BLaER1 (cell line): ENCODE data around the gene REC114.
"Not testable (repeated sequence)": the region's sequence is repeated elsewhere in the genome, so short reads cannot be mapped to it uniquely, and the experiment has no call there.

Experiments
- H3K27ac ChIP-seq: shearing (Covaris generic); formaldehyde crosslinking; 2 replicates; pipeline ENCODE4 v1.8.1; 2022
- H3K27me3 ChIP-seq: shearing (Covaris generic); formaldehyde crosslinking; 2 replicates; pipeline ENCODE4 v1.8.1; 2022
- H3K36me3 ChIP-seq: shearing (Covaris generic); formaldehyde crosslinking; 2 replicates; pipeline ENCODE4 v1.8.1; 2022
- H3K4me1 ChIP-seq: shearing (Covaris generic); formaldehyde crosslinking; 2 replicates; pipeline ENCODE4 v1.8.1; 2022
- H3K4me2 ChIP-seq: shearing (Covaris generic); formaldehyde crosslinking; 2 replicates; pipeline ENCODE4 v1.8.1; 2022
- H3K4me3 ChIP-seq: shearing (Covaris generic); formaldehyde crosslinking; 2 replicates; pipeline ENCODE4 v1.8.1; 2022
- H3K9ac ChIP-seq: shearing (Covaris generic); formaldehyde crosslinking; 2 replicates; pipeline ENCODE4 v1.8.1; 2022
- H3K9me3 ChIP-seq: shearing (Covaris generic); formaldehyde crosslinking; 2 replicates; pipeline ENCODE4 v1.8.1; 2022
- H4K20me1 ChIP-seq: shearing (Covaris generic); formaldehyde crosslinking; 2 replicates; pipeline ENCODE4 v1.8.1; 2022
- Cebpa-rat ChIP-seq: shearing (Covaris generic); IDR thresholded peaks from 2 replicates; pipeline ENCODE4 v1.8.1; 2022

The REC114 gene

DNA sequence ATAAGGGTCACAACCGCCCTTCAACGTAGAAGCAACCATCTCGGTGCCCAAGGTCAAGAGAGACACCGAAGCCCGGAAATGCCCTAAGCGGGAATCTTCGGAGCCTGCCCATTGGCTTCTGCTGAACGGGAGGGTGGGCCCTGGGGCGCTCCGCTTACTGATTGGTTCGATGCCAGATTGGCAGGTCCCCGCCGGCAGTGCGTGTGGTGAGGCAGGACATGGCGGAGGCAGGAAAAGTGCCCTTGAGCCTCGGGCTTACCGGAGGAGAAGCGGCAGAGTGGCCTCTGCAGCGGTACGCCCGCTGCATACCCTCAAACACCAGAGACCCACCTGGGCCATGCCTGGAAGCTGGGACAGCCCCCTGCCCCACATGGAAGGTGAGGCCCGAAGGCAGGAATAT lies at the start of gene REC114:
Gene REC114 (plus strand): TSS at position 197 of the 400 bp plus-strand sequence. CDS start 22 bp downstream, at position 219.
- Histone ChIP-seq H3K4me2 (no peak within 1 kb of the TSS), H3K27me3 (no peaks in the 10 kb centered on the region), H3K9ac (no peak within 1 kb of the TSS), H3K4me3 (no peak within 1 kb of the TSS), H3K27ac (no peak within 1 kb of the TSS), H3K9me3 (peaks cover 8% of the 10 kb centered on the region; the same call in 1 of the 2 replicates), H3K36me3 (no peaks in the 10 kb centered on the region), H4K20me1 (no peaks in the 10 kb centered on the region), H3K4me1 (no peaks in the 10 kb centered on the region)
- TF ChIP-seq Cebpa-rat, result no peak

- Histone ChIP-seq H3K4me1 (peaks cover 8% of the 10 kb centered on the region; the same call in 1 of the 2 replicates), H3K27me3 (0 out of 2 replicates have a peak, but pooled peaks cover 4% of the 10 kb centered on the region), H3K36me3 (no peaks in the 10 kb centered on the region), H3K9ac (no peak overlapping the region), H3K4me2 (no peak overlapping the region), H4K20me1 (no peaks in the 10 kb centered on the region), H3K9me3 (no peaks in the 10 kb centered on the region), H3K4me3 (no peak overlapping the region), H3K27ac (no peak overlapping the region)
- TF ChIP-seq Cebpa-rat, result no peak
These were observed 49.6 kb upstream of the REC114 start for GRCh38 chr15:73393336-73393735.

DNA sequence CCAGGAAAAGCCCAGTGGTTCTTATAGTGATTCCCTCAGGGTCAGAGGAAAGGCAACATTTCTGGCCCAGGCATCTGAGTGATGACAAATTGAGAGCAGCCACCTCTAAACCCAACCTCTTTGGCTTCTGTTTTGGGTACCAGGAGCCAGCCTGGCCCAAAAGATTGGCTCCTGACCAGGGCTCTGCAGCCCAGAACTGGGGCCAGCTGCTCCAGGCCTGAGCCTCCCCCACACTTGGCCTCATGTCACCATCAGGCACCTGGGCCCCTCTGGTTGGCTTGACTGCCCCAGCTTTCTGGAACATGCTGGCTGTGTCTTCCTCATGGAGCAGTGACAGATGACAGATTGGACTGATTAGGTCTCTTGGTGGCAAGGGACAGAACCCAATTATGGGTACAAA lies 48.2 kb upstream of the REC114 start:
- H3K4me1 ChIP-seq, result peaks cover 8% of the 10 kb centered on the region; the same call in 1 of the 2 replicates
- 0 out of 2 replicates have a peak, but pooled peaks cover 4% of the 10 kb centered on the region for H3K27me3 ChIP-seq
- no peaks in the 10 kb centered on the region for H3K36me3 ChIP-seq
- H3K4me3 ChIP-seq, result no peak overlapping the region
- no peak overlapping the region for H3K4me2 ChIP-seq
- H3K9ac ChIP-seq, result no peak overlapping the region
- TF ChIP-seq Cebpa-rat, result no peak
- H3K27ac ChIP-seq, result no peak overlapping the region
- no peaks in the 10 kb centered on the region for H4K20me1 ChIP-seq
- no peaks in the 10 kb centered on the region for H3K9me3 ChIP-seq

DNA sequence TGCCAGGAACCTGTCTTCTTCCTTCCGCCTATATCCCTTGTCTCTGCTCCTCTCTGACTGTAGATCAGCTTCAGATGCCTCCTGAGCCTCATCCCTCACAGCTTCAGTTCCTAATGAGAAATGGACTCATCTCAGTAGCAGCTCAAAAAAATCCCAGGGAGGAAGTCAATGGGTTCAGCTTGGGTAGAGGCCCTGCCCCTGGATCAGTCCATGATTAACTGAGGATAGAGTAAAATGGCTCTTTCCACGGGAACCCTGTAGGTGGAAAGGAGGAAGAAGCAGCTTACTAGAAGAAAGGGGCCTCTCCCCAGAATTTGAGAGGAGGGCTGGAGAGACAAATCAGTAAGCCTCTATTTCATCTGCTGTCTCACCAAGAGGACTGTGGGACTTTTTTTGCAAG lies 47.3 kb upstream of the REC114 start:
- TF ChIP-seq Cebpa-rat, result no peak
- H3K36me3 ChIP-seq, result no peaks in the 10 kb centered on the region
- no peaks in the 10 kb centered on the region for H3K9me3 ChIP-seq
- H3K9ac ChIP-seq, result no peak overlapping the region
- no peak overlapping the region for H3K4me2 ChIP-seq
- no peak overlapping the region for H3K4me3 ChIP-seq
- 0 out of 2 replicates have a peak, but pooled peaks cover 4% of the 10 kb centered on the region for H3K27me3 ChIP-seq
- H3K27ac ChIP-seq, result no peak overlapping the region
- peaks cover 8% of the 10 kb centered on the region; the same call in 1 of the 2 replicates for H3K4me1 ChIP-seq
- H4K20me1 ChIP-seq, result no peaks in the 10 kb centered on the region

DNA sequence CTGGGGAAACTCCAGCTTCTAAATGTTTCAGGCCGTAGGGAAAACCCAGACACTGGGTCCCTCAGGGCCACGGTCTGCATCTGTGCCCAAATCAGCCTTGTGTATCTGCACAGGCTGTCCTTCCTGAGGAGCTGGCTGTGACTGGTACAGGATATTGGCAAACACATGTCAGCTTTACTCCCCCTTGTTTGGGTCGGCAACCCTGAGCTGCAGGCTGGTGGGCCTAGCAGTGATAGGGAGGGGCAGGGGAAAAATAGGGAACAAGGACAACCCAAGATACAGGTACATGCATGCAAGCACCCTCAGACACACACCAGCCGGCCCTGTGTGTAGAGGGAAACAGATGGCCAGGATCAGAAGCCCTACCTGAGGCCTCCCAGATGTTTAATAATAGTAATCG lies 45.5 kb upstream of the REC114 start:
- no peak overlapping the region for H3K4me2 ChIP-seq

DNA sequence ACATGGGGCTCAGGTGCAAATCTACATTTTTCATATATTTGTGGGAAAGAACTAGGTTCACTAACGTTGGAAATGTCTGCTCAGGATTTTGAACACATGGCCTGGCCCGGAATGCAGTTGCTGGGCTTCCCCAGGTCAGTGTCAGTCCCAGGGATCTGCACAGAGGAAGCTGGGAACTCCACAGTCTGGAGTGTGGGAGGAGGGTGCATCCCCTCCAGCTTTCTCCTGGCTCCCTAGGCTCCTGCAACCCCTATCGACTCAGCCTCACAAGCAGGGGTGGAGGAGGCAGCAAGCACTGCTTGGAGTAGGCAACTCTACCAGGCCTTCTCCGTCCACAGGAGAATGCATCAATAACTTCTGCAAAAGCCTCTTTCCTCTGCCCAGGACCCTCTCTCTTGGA lies 44.1 kb upstream of the REC114 start:
- Histone ChIP-seq H3K4me3 (no peak overlapping the region), H3K9ac (no peak overlapping the region), H4K20me1 (no peaks in the 10 kb centered on the region), H3K36me3 (no peaks in the 10 kb centered on the region), H3K4me2 (no peak overlapping the region), H3K27me3 (no peaks in the 10 kb centered on the region), H3K27ac (no peak overlapping the region), H3K4me1 (peaks cover 8% of the 10 kb centered on the region; the same call in 1 of the 2 replicates), H3K9me3 (no peaks in the 10 kb centered on the region)
- no peak for TF ChIP-seq Cebpa-rat

More for the DNA sequence above, 45.5 kb upstream of the REC114 start:
- H3K9ac ChIP-seq, result no peak overlapping the region
- no peak for TF ChIP-seq Cebpa-rat
- no peak overlapping the region for H3K4me3 ChIP-seq
- H3K4me1 ChIP-seq, result peaks cover 8% of the 10 kb centered on the region; the same call in 1 of the 2 replicates
- no peaks in the 10 kb centered on the region for H3K36me3 ChIP-seq
- no peak overlapping the region for H3K27ac ChIP-seq
- H3K27me3 ChIP-seq, result no peaks in the 10 kb centered on the region
- H4K20me1 ChIP-seq, result no peaks in the 10 kb centered on the region
- H3K9me3 ChIP-seq, result no peaks in the 10 kb centered on the region

GRCh38 chr15:73400222-73400621 lies 42.7 kb upstream of the REC114 start:
- not testable (repeated sequence) for H3K9ac ChIP-seq, H3K36me3 ChIP-seq, H3K27ac ChIP-seq, H3K4me3 ChIP-seq, H3K4me2 ChIP-seq, H4K20me1 ChIP-seq, H3K4me1 ChIP-seq, H3K9me3 ChIP-seq, H3K27me3 ChIP-seq

DNA sequence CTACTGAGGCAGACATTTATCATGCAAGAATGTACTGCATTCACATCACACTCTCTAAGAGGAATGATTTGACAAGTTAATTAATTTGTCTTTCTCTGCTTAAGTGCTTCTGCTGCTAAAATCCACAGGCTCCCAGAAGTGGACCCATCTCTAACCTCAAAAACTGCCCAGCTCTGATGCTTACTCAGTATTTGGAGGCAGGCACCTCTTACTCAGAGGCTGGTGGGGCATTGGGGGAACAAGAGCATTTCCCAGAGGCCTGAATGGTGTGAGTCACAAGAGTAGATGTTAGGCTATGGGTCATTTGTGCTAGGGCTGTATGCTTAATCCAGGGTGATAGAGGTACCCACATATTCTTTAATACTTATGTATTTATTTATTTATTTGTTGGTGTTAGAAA lies 39.8 kb upstream of the REC114 start:
- Histone ChIP-seq H4K20me1 (no peaks in the 10 kb centered on the region), H3K27me3 (no peaks in the 10 kb centered on the region), H3K4me3 (no peak overlapping the region), H3K9ac (no peak overlapping the region), H3K4me1 (no peaks in the 10 kb centered on the region), H3K9me3 (no peaks in the 10 kb centered on the region), H3K27ac (no peak overlapping the region), H3K4me2 (no peak overlapping the region), H3K36me3 (no peaks in the 10 kb centered on the region)
- no peak for TF ChIP-seq Cebpa-rat

- H3K27ac ChIP-seq, result no peak overlapping the region
- TF ChIP-seq Cebpa-rat, result no peak
These were observed 28.1 kb upstream of the REC114 start for GRCh38 chr15:73414876-73415275.

DNA sequence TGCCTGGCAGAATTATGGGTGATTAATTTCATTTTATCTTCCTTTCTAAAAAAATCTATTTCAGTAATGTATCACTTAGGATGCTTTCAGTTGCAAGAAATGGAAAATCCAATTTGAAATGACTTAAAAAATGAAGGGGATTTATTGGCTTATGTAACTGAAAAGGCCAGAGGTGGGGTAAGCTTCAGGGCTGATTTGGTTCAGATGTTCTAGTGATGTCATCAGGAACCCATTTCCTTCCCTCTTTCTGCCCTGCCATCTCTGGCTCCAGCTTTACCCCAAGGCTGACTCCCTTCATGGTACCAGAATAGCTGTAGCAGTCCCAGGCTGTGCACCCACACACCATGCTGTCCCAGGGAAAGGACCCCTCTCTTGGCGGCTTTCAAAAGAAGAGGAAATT lies 18.5 kb upstream of the REC114 start:
- Histone ChIP-seq H3K4me2 (no peak overlapping the region), H3K4me1 (no peaks in the 10 kb centered on the region)

More at GRCh38 chr15:73414876-73415275, 28.1 kb upstream of the REC114 start:
- no peaks in the 10 kb centered on the region for H3K27me3 ChIP-seq
- no peaks in the 10 kb centered on the region for H4K20me1 ChIP-seq
- H3K4me3 ChIP-seq, result no peak overlapping the region
- H3K9me3 ChIP-seq, result no peaks in the 10 kb centered on the region
- no peak overlapping the region for H3K9ac ChIP-seq
- H3K4me2 ChIP-seq, result no peak overlapping the region
- H3K4me1 ChIP-seq, result no peaks in the 10 kb centered on the region
- H3K36me3 ChIP-seq, result no peaks in the 10 kb centered on the region

DNA sequence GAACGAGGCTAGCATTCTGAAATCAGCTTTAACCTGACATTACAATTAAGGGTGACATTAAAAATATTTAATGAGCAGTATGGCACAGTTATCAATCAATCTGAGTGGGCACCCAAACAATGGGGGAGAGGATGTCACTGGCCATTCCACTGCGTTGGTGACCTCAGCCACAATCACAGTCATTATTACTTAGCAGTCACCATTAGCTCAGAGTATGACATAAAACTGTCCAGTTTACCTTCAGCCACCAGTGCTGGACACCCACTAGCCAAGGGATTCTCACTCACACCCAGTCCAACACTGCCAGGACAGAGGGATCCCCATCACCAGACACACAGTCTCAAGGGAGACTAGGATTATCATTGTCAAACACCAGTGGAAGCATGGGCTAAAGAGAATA lies 17.5 kb upstream of the REC114 start:
- Histone ChIP-seq H3K9me3 (no peaks in the 10 kb centered on the region), H3K9ac (no peak overlapping the region), H4K20me1 (no peaks in the 10 kb centered on the region), H3K4me3 (no peak overlapping the region), H3K4me1 (no peaks in the 10 kb centered on the region), H3K27ac (no peak overlapping the region), H3K27me3 (no peaks in the 10 kb centered on the region), H3K4me2 (no peak overlapping the region), H3K36me3 (no peaks in the 10 kb centered on the region)
- TF ChIP-seq Cebpa-rat, result no peak

More for the DNA sequence above, 18.5 kb upstream of the REC114 start:
- H3K36me3 ChIP-seq, result no peaks in the 10 kb centered on the region
- no peaks in the 10 kb centered on the region for H4K20me1 ChIP-seq
- H3K9me3 ChIP-seq, result no peaks in the 10 kb centered on the region
- no peaks in the 10 kb centered on the region for H3K27me3 ChIP-seq
- H3K9ac ChIP-seq, result no peak overlapping the region
- H3K4me3 ChIP-seq, result no peak overlapping the region
- no peak overlapping the region for H3K27ac ChIP-seq
- no peak for TF ChIP-seq Cebpa-rat
